Fibroblast of skin of right quadriceps (primary cell): ENCODE results near the gene RBFOX2.
A peak's percentile ranks its signal among the peaks of the same experiment; 100 is the strongest.

Experiments
- DNase-seq: peaks from one replicate; pipeline ENCODE4 v3.0.0-alpha.2; 2013

RBFOX2 gene

DNA sequence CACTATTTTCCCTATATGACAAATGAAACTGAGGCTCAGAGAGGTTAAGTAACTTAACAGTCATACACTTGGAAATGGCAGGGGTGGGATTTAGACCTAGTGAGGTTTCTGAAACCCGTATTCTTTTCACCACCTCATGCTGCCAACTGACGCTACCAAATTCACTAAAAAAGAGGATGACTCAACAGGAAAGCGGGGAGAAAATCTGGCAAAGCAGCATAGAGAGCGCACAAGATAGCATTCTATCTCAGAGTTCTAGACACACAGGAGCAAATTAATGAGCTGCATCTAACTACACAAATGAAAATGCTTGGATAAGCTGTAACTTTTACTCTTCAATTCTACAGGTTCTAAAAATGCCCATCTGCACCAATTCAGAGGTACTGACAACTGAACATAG, 136.4 kb downstream of the RBFOX2 start:
- DNase-seq = peak; percentile 84

DNA sequence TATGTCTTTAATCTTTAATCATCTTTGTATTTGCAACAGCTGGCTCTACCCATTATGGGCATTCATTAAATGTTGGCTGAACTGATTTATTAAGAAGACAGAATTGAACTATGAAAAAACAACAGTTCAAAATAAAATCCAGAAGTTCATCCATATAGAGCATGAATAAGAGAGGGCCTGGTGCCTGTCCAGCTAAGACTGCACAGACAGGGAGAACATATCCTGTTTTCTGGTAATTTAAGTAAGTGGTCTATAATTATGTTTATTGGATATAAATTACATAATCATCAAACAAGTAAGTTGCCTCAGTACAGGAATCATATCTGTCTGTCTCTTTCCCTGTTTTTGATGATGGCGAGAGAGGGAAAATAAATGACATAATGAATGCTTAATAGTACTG, 137.2 kb downstream of the RBFOX2 start:
- DNase-seq = no peak

DNA sequence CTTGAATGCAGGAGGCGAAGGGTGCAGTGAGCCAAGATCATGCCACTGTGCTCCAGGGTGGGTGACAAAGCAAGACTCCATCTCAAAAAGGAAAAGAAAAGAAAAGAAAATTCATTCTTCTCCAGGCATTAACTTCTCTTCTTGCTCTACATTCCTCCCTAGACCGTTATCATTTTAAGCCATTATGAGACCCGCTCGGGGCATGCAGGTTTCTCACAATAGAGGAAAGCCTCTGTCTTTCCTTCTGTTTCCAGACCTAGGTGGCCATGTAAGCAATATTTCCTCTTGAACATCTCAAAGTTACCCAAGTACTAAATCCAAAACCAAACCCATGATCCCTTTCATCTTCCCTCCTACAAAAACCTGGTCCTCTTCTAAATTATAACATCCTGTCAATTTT, 139.6 kb downstream of the RBFOX2 start:
- DNase-seq = no peak

DNA sequence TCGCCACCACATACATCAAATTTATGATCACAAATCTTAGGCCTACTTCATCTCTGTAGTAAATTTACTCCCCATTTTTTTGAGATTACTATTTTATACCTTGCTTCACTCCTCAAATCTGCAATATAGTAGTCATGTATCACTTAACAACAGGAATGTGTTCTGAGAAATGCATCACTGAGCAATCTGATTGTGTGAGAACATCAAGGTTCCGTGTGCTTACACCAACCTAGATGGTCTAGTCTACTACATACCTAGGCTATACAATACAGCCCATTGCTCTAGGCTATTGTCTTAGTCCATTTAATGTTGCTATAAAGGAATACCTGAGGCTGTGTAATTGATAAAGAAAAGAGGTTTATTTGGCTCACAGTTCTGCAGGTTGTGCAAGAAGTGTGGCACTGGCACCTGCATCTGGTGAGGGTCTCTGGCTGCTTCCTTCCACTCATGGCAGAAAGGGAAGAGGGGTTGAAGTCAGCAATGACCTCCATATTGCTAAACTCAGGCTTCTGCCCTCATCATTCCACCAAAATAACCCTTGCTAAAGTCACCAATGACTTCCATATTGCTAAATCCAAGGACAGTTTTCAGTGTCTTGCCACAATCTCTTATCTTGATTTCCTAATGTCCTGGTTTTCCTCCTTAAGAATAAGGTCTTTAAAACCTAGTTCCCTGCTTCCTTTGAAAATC, 140.3 kb downstream of the RBFOX2 start:
- DNase-seq = peak; percentile 14

DNA sequence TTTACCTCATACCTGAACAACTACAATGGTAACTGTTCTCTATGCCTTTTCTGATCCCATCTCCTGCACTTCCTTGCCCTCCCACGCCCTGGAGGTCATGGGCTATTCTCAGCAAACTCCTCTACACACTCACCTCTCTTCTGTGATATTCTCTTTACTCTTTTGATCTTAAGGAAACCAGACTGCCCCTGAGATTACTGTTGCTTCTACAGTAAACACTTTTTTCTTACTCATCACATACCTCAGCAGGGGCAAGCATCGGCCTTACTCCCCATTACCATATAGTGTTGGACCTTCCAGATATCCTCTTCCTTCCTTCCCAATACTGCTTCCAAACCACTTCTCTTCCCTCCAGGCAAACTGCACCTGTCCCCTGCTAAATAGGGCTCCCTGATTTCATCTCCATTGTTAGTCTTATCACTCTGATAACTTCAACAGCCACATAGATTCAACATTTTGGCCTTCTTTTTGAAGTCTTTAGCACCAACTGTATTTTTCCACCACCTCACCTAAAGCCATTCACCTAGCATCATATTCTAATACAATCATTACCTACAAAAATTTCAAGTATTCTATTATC, 141.2 kb downstream of the RBFOX2 start:
- no peak for DNase-seq

DNA sequence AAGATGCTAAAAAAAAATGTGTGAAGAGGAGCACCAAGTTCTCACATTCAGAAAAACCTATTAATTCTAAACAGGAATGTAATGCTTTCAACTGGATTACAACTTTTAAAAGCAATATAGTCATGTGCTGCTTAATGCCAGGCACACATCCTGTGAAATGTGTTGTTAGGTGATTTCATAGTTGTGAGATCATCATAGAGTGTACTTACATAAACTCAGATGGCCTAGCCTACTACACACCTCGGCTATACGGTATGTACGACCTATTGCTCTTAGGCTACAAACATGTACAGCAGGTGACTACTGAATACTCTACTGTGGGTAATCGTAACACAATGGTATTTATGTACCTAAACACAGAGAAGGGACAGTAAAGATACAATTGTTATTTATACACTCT, 142.3 kb downstream of the RBFOX2 start:
- no peak for DNase-seq

DNA sequence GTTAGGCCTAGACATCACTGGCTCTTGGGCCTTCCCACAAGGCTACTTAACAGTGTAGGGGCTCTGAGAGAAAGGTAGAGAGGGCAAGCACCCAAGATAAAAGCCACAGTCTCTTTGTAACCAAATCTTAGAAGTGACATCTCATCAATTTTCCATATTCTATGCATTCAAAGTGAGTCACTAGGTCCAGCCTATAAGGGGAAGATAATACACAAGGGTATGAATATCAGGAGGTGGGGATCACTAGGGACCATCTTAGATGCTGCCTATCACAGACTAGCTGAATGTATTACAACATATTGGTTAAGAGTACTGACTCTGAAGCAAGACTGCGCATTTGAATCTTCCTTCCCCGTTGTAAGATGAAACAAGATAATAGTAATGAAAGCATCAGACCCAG, 144.1 kb downstream of the RBFOX2 start:
- DNase-seq = no peak

DNA sequence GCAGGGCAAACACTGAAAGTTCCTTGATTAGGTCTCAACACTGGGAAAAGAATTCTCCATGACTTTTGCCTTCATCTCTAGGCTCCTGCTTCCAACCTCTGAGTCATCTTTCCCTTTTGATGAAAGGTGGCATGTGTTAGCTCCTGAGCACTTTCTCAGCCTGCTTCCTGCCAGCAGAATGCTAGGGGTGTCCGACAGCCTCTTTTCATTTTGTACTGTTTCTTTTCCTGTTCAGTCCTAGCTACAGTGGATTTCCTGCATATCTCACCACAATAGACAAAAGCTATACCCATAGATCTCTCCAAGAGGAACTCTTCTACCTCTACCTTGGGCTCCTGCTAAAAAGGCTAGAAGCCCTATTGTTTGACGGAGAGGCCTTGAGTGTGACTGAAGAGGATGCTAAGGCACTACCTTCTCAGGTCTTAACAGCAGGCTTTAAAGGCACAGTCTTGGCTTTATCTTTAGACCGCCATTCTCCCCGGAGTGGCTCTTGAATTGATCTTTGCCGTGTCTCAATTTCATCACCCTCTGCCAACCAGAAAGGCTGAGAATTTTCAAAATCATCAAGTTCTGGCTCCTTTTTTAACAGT, 145.5 kb downstream of the RBFOX2 start:
- peak; percentile 60 for DNase-seq

DNA sequence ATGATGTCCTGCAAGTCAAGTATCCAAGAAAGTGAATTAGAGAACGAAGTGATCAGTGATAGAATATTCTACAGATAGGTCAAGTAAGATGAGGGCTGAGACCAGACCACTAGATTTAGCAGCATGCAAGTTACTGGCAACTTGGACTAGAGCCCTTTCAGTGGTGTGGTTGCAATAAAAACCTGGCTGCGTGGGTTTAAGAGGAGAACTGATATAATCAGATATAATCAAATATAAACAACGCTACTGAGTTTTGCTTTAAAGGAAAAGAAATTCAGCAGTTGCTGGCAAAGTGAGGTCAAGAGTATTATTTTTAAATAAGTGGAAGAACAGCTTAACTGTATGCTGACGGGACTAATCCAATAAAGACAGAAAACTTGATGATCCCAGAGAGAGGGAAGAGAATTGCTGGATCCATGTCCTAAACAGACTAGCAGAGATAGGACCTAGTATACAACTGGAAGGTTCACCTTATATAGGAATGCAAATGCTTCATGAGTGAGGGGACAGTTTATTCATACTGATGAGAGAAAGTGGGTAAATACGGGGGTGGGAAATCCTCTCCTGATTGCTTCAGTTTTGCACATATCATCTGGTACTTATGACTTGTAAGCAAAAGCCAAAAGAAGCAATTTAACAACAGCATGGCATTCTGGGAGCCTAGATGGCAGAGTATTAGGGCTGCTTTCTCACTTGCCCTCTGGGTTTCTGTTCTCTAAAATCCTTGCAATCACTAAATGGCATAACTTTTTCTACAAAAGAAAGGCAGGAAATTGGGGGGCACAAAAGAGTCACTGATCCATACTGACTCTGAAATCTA, 146.2 kb downstream of the RBFOX2 start:
- no peak for DNase-seq

DNA sequence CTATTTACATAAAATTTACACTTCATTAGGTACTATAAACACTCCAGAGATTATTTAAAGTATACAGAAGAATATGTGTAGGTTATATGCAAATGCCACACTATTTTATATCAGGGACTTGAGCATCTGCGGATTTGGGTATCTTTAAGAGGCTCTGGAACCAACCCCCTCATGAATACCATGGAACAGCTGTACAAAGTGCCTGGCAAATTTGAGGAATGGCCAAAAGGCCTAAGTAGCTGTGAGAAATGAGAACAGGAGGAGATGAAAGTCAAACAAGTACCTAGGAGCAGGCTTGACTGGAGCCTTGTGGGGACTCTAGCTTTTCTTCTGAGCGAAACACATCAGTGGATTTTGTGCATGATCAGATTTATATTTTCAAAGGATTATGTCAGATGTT, 149.3 kb downstream of the RBFOX2 start:
- no peak for DNase-seq

DNA sequence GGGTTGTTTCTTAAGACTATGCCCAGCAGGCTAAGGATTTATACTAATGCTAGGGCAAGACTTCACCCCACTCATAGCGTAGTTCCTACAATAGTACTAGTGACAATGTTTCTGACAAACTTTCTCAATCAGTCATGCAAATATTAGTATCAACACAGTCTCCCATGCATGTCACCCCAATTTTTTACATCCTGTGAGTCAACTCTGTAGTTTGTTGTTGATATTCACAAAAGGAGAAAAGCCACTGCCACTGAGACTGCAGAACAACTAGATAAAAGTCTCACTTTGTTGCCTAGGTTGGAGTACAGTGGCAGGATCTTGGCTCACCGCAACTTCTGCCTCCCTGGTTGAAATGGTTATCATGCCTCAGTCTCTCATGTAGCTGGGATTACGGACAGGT, 155.2 kb downstream of the RBFOX2 start:
- no peak for DNase-seq

DNA sequence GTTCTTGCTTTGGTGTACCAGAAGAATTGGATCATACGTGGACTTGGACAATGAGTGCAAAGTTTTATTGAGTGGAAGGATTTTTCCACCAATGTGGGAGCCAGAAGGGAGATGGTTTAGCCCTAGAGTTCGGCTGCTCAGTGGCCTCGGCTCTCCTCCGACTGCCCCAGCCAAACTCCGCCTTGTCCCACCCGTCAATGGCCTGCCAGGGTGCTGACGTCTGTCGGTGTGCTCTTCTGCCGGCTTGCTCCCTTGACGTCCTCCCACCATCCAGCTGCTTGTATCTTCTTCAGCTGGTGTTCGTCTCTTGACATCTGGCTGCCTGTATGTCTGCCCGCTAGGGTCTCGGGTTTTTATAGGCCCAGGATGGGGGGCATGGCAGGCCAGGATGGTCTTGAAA, 156.2 kb downstream of the RBFOX2 start:
- DNase-seq = no peak

DNA sequence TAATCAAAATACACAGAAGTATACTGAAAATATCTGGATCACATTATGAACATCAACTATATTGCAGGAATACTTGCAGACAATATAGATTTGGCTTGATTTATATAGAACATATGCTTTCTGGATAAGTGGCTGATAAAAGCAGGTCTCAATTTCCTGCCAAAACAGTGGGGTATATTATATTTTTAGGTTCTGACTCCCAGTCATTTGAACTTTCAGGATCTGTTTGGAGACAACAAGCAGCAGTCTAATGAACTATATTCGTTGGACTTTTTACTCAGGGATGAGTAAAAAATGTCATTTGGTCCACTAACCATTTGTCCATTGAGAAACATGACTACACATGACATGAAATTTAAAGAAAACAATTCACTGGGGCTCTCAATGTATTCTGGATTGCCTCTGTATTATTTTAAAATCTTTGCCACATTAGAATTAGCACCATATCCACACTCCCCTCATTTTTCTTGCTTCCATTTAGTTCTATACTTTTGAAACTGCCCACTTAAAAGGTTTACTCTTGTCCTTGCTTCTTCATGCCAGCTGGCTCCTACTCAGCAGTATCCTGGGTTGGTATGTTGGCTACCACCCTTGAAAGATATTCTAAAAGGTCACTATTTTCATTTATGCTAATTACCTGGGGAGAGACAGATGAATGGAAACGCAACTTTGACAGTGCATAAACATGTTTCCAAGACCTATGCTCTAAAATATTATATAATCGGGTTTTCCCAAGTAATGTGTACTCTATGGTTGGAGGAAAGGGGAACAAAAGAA, 157.9 kb downstream of the RBFOX2 start:
- DNase-seq = no peak

DNA sequence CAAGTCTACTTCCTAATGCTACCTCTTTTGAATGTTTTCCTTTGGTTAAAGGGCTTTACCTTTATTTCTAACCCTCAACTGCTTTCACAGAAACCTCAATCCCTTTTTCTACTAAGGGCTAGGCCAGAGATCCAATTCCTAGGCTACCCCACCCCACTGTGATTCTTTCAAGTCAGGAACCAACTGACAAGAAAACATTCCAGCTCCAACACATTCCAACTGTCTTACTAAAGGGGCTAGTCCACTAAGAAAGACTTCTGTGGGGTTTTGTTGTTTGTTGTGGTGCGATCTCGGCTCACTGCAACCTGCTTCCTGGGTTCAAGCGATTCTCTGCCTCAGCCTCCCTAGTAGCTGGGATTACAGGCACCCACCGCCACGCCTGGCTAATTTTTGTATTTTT, 159.7 kb downstream of the RBFOX2 start:
- DNase-seq = peak; percentile 29

DNA sequence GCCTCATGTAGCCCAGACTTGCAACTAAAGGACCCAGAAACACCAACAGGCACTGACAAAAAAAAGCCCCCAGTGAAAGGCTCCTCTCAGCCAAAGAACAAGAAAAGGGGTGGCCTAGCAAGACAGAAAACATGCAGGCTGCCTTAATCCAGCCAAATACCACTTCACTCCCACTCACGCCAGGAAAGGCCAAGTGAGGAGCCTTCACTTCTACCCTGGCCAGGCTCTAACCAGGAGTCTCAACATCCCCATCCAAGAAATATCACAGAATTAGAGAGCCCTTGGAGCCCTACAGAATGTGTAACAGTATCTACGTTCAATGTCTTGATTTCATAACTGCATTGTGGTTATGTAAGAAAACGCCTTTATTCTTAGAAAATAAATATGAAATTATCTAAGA, 162.0 kb downstream of the RBFOX2 start:
- no peak for DNase-seq

DNA sequence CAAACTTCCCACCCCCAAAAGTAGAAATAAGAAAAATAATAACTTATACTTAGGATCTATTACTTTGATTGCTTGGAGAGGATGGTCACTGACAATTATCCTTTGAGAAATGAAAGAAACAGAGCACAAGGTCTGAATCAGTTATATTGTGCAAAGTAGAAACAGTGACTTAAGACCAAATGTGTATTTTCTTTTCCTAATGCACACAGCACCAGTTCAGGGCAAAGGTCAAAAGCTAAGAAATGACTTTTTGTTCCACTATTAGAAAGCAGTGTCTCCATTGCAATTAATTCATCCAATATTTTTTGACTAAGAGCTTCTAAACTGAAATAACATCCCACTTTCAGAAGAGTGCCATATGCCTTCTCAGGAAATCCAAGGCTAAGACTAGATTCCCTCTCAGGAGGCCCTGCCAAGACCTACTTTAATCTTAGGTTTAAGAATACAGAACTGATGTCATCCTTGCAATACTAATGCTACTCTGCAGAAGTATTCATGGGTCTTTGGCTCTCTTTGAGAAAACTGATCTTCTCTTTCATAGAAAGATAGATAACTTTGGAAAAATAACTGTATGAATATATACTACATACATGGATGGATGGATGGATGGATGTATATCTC, 164.0 kb downstream of the RBFOX2 start:
- DNase-seq = no peak

DNA sequence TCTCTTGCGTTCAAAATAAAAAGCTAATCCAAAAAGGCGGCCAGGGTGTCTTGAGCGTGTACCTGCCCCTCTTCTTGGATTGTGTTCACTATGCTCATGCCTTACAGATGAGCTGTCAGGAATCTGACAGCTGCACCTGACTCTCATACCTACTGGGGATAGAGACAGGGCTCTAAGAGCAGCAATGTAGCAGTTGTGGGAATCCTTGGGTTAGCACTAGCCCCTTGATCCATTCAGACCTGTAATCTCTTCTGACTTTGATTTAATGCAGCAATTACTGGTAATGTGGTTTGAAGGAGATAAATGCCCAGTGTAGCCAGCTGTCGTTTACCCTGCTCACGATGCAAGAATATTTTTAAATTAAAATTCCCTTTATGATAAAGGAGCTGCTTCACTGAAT, 165.2 kb downstream of the RBFOX2 start:
- no peak for DNase-seq

DNA sequence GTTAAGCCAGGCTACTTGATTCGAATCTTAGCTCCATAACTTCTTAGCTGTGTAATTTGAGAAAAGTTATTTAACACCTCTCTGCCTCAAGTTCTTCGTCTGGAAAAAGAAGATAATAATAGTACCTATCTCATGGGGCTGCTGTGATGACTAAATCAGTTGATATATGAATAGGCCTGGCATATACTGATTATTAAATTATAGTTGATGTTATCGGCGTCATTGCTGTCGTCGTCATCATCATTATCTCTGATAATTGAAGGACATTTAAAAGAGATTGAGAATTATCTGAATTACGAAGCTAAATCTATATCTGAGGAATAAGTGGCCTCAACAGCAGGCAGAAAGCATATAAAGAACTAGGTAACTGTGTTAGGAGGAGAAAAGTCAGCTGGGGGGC, 165.9 kb downstream of the RBFOX2 start:
- DNase-seq = no peak

DNA sequence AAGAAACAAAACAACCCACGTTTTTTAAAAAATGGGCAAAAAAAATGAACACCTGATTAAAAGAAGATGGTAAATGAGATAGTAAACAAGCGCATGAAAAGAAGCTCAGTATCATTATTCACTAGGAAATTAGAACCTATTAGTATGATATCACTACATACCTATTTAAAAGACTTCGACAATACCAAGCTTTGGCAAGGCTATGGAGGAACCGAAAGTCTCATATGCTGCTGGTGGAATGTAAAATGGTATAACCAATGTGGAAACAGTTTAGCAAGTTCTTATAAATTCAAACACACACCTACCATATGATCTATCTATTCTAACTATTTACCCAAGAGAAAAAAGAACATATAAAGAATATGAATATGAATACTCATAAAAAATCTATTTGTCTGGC, 167.2 kb downstream of the RBFOX2 start:
- DNase-seq = no peak

DNA sequence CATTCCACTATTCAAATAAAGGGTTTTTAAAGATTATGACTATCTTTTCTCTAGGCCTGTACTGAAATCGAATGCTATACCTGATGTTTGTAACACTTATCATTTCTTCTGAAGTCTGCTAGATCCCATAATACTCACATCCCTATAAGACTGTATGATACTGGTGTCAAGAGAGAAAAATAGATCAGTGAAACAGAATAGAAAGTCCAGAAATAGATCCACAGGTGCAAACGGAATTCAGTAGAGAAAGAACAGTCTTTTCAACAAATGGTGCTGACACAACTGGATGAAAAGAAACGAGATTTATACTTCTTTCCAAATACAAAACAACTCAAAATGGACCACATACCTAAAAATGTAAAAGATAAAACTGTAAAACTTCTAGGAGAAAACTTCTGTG, 167.8 kb downstream of the RBFOX2 start:
- no peak for DNase-seq

DNA sequence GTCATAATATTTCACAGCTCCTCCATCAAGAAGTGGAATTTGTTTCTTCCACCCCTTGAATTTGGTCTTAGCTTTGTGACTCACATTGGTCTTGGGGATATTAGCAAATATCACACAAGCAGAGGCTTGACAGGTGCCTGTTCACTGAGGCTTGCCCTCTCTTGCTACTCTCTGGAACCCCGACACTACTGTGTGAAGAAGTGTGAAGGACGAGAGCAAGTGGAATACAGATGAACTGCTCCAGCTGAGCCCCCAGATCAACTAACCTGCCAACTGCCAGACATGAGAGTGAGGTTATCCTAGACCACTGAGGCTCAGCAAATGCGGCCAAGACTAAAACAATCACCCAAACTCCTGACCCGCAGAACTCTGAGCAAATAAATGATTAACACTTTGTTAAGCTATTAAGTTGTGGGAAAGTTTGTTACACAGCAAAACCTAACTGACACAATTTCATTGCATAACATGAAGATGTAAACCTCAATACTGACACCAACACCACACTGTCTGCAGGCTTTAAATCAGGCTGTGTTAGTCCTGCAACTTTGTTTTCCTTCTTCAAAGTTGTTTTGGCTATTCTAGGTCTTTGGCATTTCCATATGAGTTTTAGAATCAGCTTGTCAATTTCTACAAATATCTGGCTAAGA, 168.4 kb downstream of the RBFOX2 start:
- DNase-seq = no peak

DNA sequence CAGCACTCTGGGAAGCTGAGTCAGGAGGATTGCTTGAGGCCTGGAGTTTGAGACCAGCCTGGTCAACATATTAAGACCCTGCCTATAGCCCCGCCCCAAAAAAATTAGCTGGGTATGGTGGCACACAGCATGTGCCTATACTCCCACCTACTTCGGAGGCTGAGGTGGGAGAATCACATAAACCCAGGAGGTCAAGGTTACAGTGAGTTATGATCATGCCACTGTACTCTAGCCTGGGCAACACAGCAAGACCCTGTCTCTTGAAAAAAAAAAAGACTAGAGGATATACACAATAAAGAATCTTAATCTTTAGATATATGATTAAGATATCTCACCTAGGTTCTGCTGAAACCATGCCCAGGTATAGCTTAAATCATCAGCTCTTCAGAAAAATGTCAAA, 174.3 kb downstream of the RBFOX2 start:
- no peak for DNase-seq
